Common myeloid progenitor, CD34-positive (primary cell): ENCODE data around the gene ZNF169. TPM values are rescaled to one million over a fixed set of nuclear protein-coding genes. Genes with fewer than 3 reads are reported as not detected.
A peak's percentile ranks its signal among the peaks of the same experiment; 100 is the strongest.

Source experiments
- CTCF ChIA-PET: fragments of 350-600 bp; sonication (Branson Sonifier 250); formaldehyde crosslinking; loops from one replicate; lab custom pipeline; 2021; ENCODE audit warnings: antibody characterized with exemption; lab: Charles Lee
- POLR2A ChIA-PET: fragments of 350-600 bp; sonication (Branson Sonifier 250); formaldehyde crosslinking; loops from one replicate; lab custom pipeline; 2021; ENCODE audit warnings: antibody characterized with exemption; lab: Charles Lee
- DNase-seq, 3 donors: peaks; one replicate each; pipeline versions ENCODE4 v3.0.0 to v3.0.0-alpha.2; 2013
- H3K27ac ChIP-seq, 2 experiments: 1 replicate in 1 of 2; 2 replicates in 1 of 2; pipeline ENCODE4 v1.7.0; 2013; ENCODE audit warnings: inconsistent platforms in 2 of 2, low read length in 2 of 2, mild to moderate bottlenecking in 2 of 2, low read depth in 1 of 2, moderate library complexity in 1 of 2; ENCODE audit not compliant: severe bottlenecking in 2 of 2, insufficient read depth in 1 of 2, poor library complexity in 1 of 2
- H3K27me3 ChIP-seq, 5 experiments: replicated peaks in 2 of 5; 1 replicate in 3 of 5; 2 replicates in 2 of 5; pipeline versions ENCODE4 v1.6.1 to v1.7.0; 2013; ENCODE audit warnings: low read length in 4 of 5, mild to moderate bottlenecking in 2 of 5, moderate library complexity in 2 of 5, inconsistent platforms in 1 of 5; ENCODE audit not compliant: insufficient read depth in 5 of 5, control insufficient read depth in 4 of 5
- H3K36me3 ChIP-seq, 4 experiments: 1 replicate in 2 of 4; 2 replicates in 2 of 4; pipeline versions ENCODE4 v1.6.1 to v1.7.0; 2013; ENCODE audit warnings: low read length in 3 of 4, control low read depth in 1 of 4, mild to moderate bottlenecking in 1 of 4; ENCODE audit not compliant: control insufficient read depth in 4 of 4, insufficient read depth in 4 of 4
- H3K4me1 ChIP-seq, 4 experiments: 1 replicate in 3 of 4; 2 replicates in 1 of 4; pipeline versions ENCODE4 v1.6.1 to v1.7.1; 2013; ENCODE audit warnings: low read length in 3 of 4, mild to moderate bottlenecking in 3 of 4, control low read depth in 1 of 4, inconsistent platforms in 1 of 4, moderate library complexity in 1 of 4; ENCODE audit not compliant: control insufficient read depth in 4 of 4, insufficient read depth in 4 of 4; ENCODE audit errors: control extremely low read depth in 1 of 4
- H3K4me3 ChIP-seq, 7 experiments: 1 replicate in 4 of 7; 2 replicates in 3 of 7; pipeline versions ENCODE4 v1.5.1 to v1.7.0; 2013; ENCODE audit warnings: mild to moderate bottlenecking in 7 of 7, low read length in 6 of 7, moderate library complexity in 6 of 7, inconsistent platforms in 2 of 7, low read depth in 2 of 7, control low read depth in 1 of 7; ENCODE audit not compliant: insufficient read depth in 4 of 7, control insufficient read depth in 1 of 7; ENCODE audit errors: extremely low read depth in 1 of 7
- H3K9me3 ChIP-seq, 5 experiments: 1 replicate in 4 of 5; 2 replicates in 1 of 5; pipeline versions ENCODE4 v1.6.1 to v1.7.1; 2013; ENCODE audit warnings: low read length in 4 of 5, mild to moderate bottlenecking in 2 of 5, inconsistent platforms in 1 of 5, low read depth in 1 of 5, moderate library complexity in 1 of 5; ENCODE audit not compliant: control insufficient read depth in 4 of 5, insufficient read depth in 2 of 5; ENCODE audit errors: control extremely low read depth in 1 of 5
- WGBS: methylation state at CpG from one replicate; pipeline ENCODE4 v1.1.5; 2013; ENCODE audit not compliant: insufficient coverage; 5-methylcytosine and 5-hydroxymethylcytosine counted together
- polyA plus RNA-seq: library from polyadenylated mRNA; unstranded; fragments of 120-200 nt; gene quantifications from one replicate; pipeline ENCODE4 v1.2.1, GENCODE V29; 2013

ZNF169 gene
- 5.5 TPM for polyA plus RNA-seq

DNA sequence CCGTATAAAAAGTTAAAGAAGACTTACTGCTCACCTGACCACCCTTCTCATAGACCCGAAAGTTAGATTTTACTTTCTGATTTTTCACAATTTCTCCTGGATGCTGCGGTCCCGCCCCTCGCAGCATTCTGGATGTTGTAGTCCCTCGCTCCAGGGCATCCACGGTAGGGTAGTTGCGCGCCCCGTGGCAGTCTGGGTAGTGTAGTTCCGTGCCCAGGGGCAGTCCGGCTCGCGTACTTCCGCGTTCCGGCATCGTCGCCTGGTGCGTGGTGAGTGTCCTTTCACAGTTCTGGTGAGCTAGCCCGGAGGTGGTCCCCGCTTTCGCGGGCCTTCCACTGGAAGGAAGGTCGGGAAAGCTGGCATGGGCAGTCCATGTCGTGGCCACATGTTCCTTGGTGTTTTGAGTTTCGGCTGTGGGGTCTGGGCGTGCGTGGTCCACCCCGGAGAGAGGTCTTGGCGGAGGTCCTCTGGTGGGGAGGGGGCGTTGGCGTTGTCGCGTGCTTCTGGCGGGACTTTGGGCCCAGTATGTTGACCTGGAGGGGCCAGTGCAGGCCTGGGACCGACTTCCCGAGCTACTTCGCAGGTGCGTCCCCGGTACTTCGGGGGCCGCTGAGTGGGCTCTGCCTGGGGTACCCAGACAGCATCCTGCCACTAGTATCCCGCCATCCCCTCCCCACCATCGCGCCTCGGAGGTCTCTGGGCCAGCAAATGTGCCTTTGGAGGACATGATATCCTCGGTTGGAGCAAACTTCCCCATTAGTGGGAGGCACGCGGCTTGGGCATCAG, at the start of gene ZNF169:
ZNF169 (plus strand) TSS at position 222 of the 786 bp plus-strand sequence. CDS start 19,515 bp downstream, outside the sequence.
- CTCF ChIA-PET: no interaction called here

DNA sequence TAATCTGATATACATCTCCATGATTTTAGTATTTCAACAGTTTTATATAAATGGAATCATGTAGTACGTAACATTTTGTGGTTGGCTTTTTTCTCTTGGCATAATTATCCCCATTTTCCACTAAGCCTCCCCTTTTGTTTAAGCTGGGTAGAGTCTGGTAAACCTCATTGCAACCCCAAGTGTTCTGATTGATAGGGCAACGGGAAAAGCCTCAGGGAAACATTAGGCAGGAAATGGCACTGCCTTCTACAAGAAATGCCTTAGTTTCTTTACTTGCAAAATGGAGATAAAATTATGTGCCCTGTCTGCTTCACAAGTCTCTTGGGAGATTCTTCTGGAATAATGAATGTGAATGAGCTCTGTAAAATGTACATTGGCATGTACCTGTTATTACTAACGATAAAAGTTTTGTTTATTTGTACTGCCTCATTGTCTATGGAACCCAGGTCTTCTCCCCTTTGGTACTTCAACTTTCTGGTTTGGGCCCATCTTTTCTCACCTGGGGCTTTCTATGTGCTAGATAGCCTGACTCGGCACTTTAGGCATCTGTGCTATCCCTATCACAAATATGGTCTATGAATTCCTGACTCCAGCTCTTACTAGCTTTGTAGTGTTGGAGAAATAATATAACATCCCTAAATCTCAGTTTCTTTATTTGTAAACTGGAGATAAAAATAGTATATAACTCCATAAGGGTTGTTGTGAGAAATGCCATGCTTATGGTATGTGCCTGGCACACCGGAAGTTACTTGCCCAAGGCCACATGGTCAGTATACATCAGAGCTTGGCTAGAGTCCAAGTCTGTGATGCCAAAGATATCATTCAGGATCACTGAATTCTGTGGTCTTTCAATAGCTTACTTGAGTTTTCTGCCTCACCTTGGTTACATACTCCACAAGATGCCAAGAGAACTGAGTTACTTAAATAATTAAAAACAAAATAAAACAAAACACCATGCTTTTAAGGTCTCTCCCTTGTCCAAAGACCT, 48.2 kb upstream of the ZNF169 start:
- ChIA-PET CTCF (interaction anchor here (1.3 to 8.2 kb wide), 4 partner anchors 133 to 196 kb away, joined by 3 to 132 read pairs (median 26); no protein-coding TSS in a partner anchor), POLR2A (interaction anchor here (0.6 kb wide), 1 partner anchor 843 kb away, joined by 4 read pairs; no protein-coding TSS in a partner anchor)
- Histone ChIP-seq H3K4me1 (peaks cover 0 to 3% (median 0%) of the 10 kb centered on the region in 4 experiments), H3K27me3 (no peaks in the 10 kb centered on the region), H3K36me3 (no peaks in the 10 kb centered on the region), H3K27ac (no peak overlapping the region), H3K4me3 (no peak overlapping the region), H3K9me3 (no peaks in the 10 kb centered on the region)
- no peak for DNase-seq
- WGBS: 94% methylated on average over 2 of the region's 5 CpGs

More for the DNA sequence above, at the start of gene ZNF169:
- 0% methylated on average over 43 of the region's 50 CpGs for WGBS
- peaks cover 0 to 3% (median 0%) of the 10 kb centered on the region in 5 experiments for H3K27me3 ChIP-seq
- DNase-seq: peak; percentile 77 to 91 (median 89)
- peaks cover 0 to 13% (median 8%) of the 10 kb centered on the region in 4 experiments for H3K4me1 ChIP-seq
- H3K9me3 ChIP-seq: no peaks in the 10 kb centered on the region
- H3K36me3 ChIP-seq: peaks cover 0 to 3% (median 1%) of the 10 kb centered on the region in 4 experiments
- H3K4me3 ChIP-seq: peak within 1 kb of the TSS; percentile 58 to 100 (median 98)
- POLR2A ChIA-PET: no interaction called here
- peak within 1 kb of the TSS in 1 of 2 experiments; percentile 64 for H3K27ac ChIP-seq

DNA sequence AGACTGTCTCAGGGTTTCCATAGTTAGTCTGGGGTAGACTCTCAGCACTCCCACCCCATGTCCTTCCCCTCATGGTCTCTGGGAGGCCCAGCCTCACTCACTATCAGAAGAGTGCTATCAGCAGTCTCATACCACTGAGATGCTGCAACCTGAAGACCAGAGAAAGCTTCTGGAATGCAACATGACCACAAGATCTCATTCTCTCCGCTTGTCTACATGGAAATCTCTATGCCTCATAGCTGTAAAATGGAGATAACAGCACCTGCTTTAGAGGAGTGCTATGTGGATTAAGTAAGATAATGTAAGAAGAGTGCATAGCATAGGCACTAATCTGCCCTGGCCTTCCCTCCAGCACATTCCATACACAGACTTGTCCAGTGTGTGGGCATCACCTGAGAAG, 47.0 kb upstream of the ZNF169 start:
- Histone ChIP-seq H3K4me1 (peaks cover 0 to 3% (median 0%) of the 10 kb centered on the region in 4 experiments), H3K27me3 (no peaks in the 10 kb centered on the region), H3K4me3 (no peak overlapping the region), H3K9me3 (peaks cover 0 to 2% (median 0%) of the 10 kb centered on the region in 5 experiments), H3K27ac (no peak overlapping the region), H3K36me3 (no peaks in the 10 kb centered on the region)
- POLR2A ChIA-PET: no interaction called here
- DNase-seq: no peak
- CTCF ChIA-PET: interaction anchor here (0.7 to 8.2 kb wide), 12 partner anchors 10 to 209 kb away, joined by 3 to 132 read pairs (median 4); no protein-coding TSS in a partner anchor
- no CpG with 5 or more reads among the region's 1 CpG for WGBS

DNA sequence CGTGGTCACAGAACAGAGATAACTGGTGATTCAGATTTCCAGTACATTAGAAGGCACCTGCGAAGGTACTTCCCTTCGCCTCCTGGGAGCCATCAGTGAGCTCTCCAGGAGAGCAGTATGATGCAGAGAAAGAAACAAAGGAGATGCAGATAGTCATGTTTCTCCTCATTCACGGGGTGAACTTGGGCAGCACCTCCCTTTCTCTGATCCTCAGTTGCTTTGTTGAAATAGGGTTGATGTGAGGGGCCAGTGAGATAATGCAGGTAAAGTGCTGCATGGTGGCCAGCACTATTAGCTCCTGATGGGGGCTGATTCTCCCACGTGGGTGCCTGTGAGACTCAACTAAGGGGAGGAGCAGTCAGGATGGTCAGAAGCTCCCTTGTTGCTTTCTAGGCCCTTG, 46.6 kb upstream of the ZNF169 start:
- Histone ChIP-seq H3K9me3 (peaks cover 0 to 2% (median 0%) of the 10 kb centered on the region in 5 experiments), H3K27me3 (no peaks in the 10 kb centered on the region), H3K27ac (no peak overlapping the region), H3K4me3 (no peak overlapping the region), H3K4me1 (peaks cover 0 to 3% (median 0%) of the 10 kb centered on the region in 4 experiments), H3K36me3 (no peaks in the 10 kb centered on the region)
- ChIA-PET CTCF (interaction anchor here (0.7 to 8.2 kb wide), 17 partner anchors 11 to 209 kb away, joined by 3 to 132 read pairs (median 4); no protein-coding TSS in a partner anchor), POLR2A (no interaction called here)
- WGBS: 86% methylated on average over 5 of the region's 5 CpGs
- DNase-seq: no peak

DNA sequence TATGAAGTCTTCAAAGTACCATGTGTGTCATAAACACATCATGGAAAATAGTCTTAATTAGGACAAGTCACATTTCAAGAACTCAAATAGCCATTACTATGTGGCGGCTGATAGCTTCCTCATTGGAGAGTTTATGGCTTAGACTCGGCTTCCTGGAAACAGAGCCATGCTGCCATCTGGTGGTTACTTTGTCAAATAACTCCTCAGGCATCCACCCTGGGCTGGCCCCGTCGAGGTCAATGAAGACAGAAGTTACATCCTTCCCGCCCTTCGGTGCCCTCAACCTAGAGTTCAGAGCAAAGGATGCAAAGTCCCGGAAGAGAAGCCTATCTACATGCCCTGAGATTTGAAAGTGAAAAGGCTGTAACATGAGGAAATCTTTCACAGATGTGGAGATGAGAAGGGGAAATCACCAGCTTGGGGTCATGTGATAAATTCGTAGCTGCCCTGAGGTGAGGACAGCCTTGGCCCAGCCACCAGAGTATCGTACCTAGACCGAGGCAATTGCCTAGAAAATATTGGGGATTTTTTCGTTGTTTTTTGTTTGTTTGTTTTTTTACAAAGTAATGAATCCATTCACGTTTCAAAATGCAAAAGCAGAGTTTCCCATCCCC, 45.5 kb upstream of the ZNF169 start:
- Histone ChIP-seq H3K9me3 (peaks cover 0 to 2% (median 0%) of the 10 kb centered on the region in 5 experiments), H3K27me3 (no peaks in the 10 kb centered on the region), H3K4me3 (peak overlapping the region in 1 of 7 experiments; percentile 4), H3K4me1 (peaks cover 0 to 3% (median 0%) of the 10 kb centered on the region in 4 experiments), H3K27ac (no peak overlapping the region), H3K36me3 (no peaks in the 10 kb centered on the region)
- CTCF ChIA-PET: interaction anchor here (0.7 to 8.2 kb wide), 22 partner anchors 8 to 531 kb away, joined by 3 to 132 read pairs (median 4); no protein-coding TSS in a partner anchor
- POLR2A ChIA-PET: no interaction called here
- peak; percentile 83 to 92 (median 87) for DNase-seq
- 1% methylated on average over 8 of the region's 12 CpGs for WGBS

DNA sequence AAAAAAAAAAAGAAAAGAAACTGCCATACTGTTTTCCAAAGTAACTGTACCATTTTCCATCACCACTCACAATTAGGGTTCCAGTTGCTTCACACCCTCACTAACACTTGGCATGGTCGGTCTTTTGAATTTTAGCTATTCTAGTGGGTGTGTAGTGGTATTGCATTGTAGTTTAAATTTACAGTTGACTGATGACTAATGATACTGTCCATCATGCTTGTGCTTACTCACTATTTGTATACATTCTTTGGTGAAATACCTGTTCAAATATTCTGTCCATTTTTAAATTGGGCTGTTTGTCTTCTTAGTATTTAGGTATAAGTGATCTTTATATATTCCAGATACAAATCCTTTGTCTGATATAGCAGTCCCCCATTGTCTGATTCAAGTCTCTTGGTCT, 36.2 kb upstream of the ZNF169 start:
- H3K27ac ChIP-seq: no peak overlapping the region
- H3K4me3 ChIP-seq: no peak overlapping the region
- H3K4me1 ChIP-seq: no peaks in the 10 kb centered on the region
- no peaks in the 10 kb centered on the region for H3K36me3 ChIP-seq
- H3K9me3 ChIP-seq: no peaks in the 10 kb centered on the region
- no CpG with 5 or more reads among the region's 1 CpG for WGBS
- DNase-seq: no peak
- ChIA-PET POLR2A (no interaction called here), CTCF (no interaction called here)
- no peaks in the 10 kb centered on the region for H3K27me3 ChIP-seq
